HEK293 (cell line): ENCODE data around the gene HCFC1.
A peak's percentile ranks its signal among the peaks of the same experiment; 100 is the strongest.

ENCODE experiments used
- HOXA7 ChIP-seq: sonication (generic); formaldehyde crosslinking; IDR thresholded peaks from 2 replicates; pipeline ENCODE4 v1.8.1; 2022; ENCODE audit warnings: missing genetic modification reagents, borderline replicate concordance
- IKZF3 ChIP-seq: fragments of 450-650 bp; IDR thresholded peaks from 2 replicates; pipeline ENCODE4 v1.5.0; 2018; ENCODE audit warnings: missing biosample characterization, mild to moderate bottlenecking, missing genetic modification characterization, moderate library complexity
- MEIS1 ChIP-seq: sonication (generic); formaldehyde crosslinking; IDR thresholded peaks from 2 replicates; pipeline ENCODE4 v1.8.1; 2022; ENCODE audit warnings: missing genetic modification reagents, mild to moderate bottlenecking, borderline replicate concordance
- OVOL3 ChIP-seq: fragments of 450-650 bp; formaldehyde crosslinking; IDR thresholded peaks from 2 replicates; pipeline ENCODE4 v1.5.1; 2016; ENCODE audit warnings: missing biosample characterization, missing genetic modification characterization
- PRDM10 ChIP-seq: fragments of 450-650 bp; formaldehyde crosslinking; IDR thresholded peaks from 2 replicates; pipeline ENCODE4 v1.5.1; 2016; ENCODE audit warnings: missing biosample characterization, missing genetic modification characterization
- RBAK ChIP-seq: fragments of 450-650 bp; formaldehyde crosslinking; IDR thresholded peaks from 2 replicates; pipeline ENCODE4 v1.5.1; 2016; ENCODE audit warnings: missing biosample characterization, missing genetic modification characterization
- SETDB1 ChIP-seq: IDR thresholded peaks from one replicate; pipeline ENCODE4 v1.6.1; 2017; ENCODE audit warnings: mild to moderate bottlenecking, low read length, moderate library complexity, mixed read lengths; ENCODE audit not compliant: insufficient read length
- SP3 ChIP-seq: fragments of 450-650 bp; formaldehyde crosslinking; IDR thresholded peaks from 2 replicates; pipeline ENCODE4 v1.5.1; 2016; ENCODE audit warnings: missing biosample characterization, missing genetic modification characterization
- ZBTB7A ChIP-seq: fragments of 450-650 bp; formaldehyde crosslinking; IDR thresholded peaks from 2 replicates; pipeline ENCODE4 v1.5.1; 2016; ENCODE audit warnings: low read depth, missing biosample characterization, missing genetic modification characterization
- ZNF114 ChIP-seq: fragments of 450-650 bp; formaldehyde crosslinking; IDR thresholded peaks from 2 replicates; pipeline ENCODE4 v1.5.0; 2017; ENCODE audit warnings: missing biosample characterization, missing genetic modification characterization
- ZNF146 ChIP-seq: fragments of 450-650 bp; formaldehyde crosslinking; IDR thresholded peaks from 2 replicates; pipeline ENCODE4 v1.5.1; 2016; ENCODE audit warnings: missing biosample characterization, missing genetic modification characterization
- ZNF175 ChIP-seq: fragments of 450-650 bp; formaldehyde crosslinking; IDR thresholded peaks from 2 replicates; pipeline ENCODE4 v1.5.1; 2016; ENCODE audit warnings: missing biosample characterization, missing genetic modification characterization
- ZNF19 ChIP-seq: fragments of 450-650 bp; formaldehyde crosslinking; IDR thresholded peaks from 2 replicates; pipeline ENCODE4; 2016; ENCODE audit warnings: missing biosample characterization, missing genetic modification characterization, low read depth
- ZNF221 ChIP-seq: fragments of 450-650 bp; formaldehyde crosslinking; IDR thresholded peaks from 2 replicates; pipeline ENCODE4 v1.5.1; 2017; ENCODE audit warnings: missing biosample characterization, missing genetic modification characterization, borderline replicate concordance
- ZNF239 ChIP-seq: fragments of 450-650 bp; formaldehyde crosslinking; IDR thresholded peaks from 2 replicates; pipeline ENCODE4 v1.5.1; 2016; ENCODE audit warnings: missing biosample characterization, missing genetic modification characterization
- ZNF266 ChIP-seq: fragments of 450-650 bp; formaldehyde crosslinking; IDR thresholded peaks from 2 replicates; pipeline ENCODE4 v1.5.1; 2016; ENCODE audit warnings: missing biosample characterization, missing genetic modification characterization, low read depth
- ZNF391 ChIP-seq: fragments of 450-650 bp; formaldehyde crosslinking; IDR thresholded peaks from 2 replicates; pipeline ENCODE4 v1.5.1; 2016; ENCODE audit warnings: low read depth, missing biosample characterization, missing genetic modification characterization, borderline replicate concordance
- ZNF530 ChIP-seq: fragments of 450-650 bp; formaldehyde crosslinking; IDR thresholded peaks from 2 replicates; pipeline ENCODE4 v1.5.1; 2016; ENCODE audit warnings: low read depth, missing biosample characterization, missing genetic modification characterization
- ZNF544 ChIP-seq: fragments of 450-650 bp; formaldehyde crosslinking; IDR thresholded peaks from 2 replicates; pipeline ENCODE4 v1.5.0; 2017; ENCODE audit warnings: missing biosample characterization, missing genetic modification characterization
- ZNF561 ChIP-seq: fragments of 450-650 bp; IDR thresholded peaks from 2 replicates; pipeline ENCODE4 v1.5.1; 2018; ENCODE audit warnings: missing biosample characterization, missing genetic modification characterization, borderline replicate concordance
- ZNF621 ChIP-seq: fragments of 450-650 bp; formaldehyde crosslinking; IDR thresholded peaks from 2 replicates; pipeline ENCODE4 v1.5.1; 2017; ENCODE audit warnings: missing biosample characterization, missing genetic modification characterization
- ZNF624 ChIP-seq: fragments of 450-650 bp; formaldehyde crosslinking; IDR thresholded peaks from 2 replicates; pipeline ENCODE4 v1.5.1; 2017; ENCODE audit warnings: missing biosample characterization, missing genetic modification characterization
- ZNF660 ChIP-seq: fragments of 450-650 bp; IDR thresholded peaks from 2 replicates; pipeline ENCODE4 v1.5.1; 2018; ENCODE audit warnings: missing biosample characterization, mild to moderate bottlenecking, missing genetic modification characterization
- ZNF677 ChIP-seq: fragments of 450-650 bp; IDR thresholded peaks from 2 replicates; pipeline ENCODE4 v1.5.0; 2018; ENCODE audit warnings: missing biosample characterization, mild to moderate bottlenecking, missing genetic modification characterization, moderate library complexity
- ZNF704 ChIP-seq: fragments of 450-650 bp; formaldehyde crosslinking; IDR thresholded peaks from 2 replicates; pipeline ENCODE4 v1.5.1; 2016; ENCODE audit warnings: missing biosample characterization, missing genetic modification characterization
- ZNF768 ChIP-seq: fragments of 450-650 bp; formaldehyde crosslinking; IDR thresholded peaks from 2 replicates; pipeline ENCODE4 v1.5.1; 2018; ENCODE audit warnings: missing biosample characterization, mild to moderate bottlenecking, missing genetic modification characterization
- ZNF785 ChIP-seq: fragments of 450-650 bp; formaldehyde crosslinking; IDR thresholded peaks from 2 replicates; pipeline ENCODE4 v1.5.1; 2016; ENCODE audit warnings: missing biosample characterization, missing genetic modification characterization
- ZNF837 ChIP-seq: fragments of 450-650 bp; formaldehyde crosslinking; IDR thresholded peaks from 2 replicates; pipeline ENCODE4 v1.5.1; 2016; ENCODE audit warnings: missing biosample characterization, missing genetic modification characterization
- ZSCAN18 ChIP-seq: fragments of 450-650 bp; formaldehyde crosslinking; IDR thresholded peaks from 2 replicates; pipeline ENCODE4 v1.5.1; 2016; ENCODE audit warnings: missing biosample characterization, missing genetic modification characterization
- ZSCAN23 ChIP-seq: fragments of 450-650 bp; formaldehyde crosslinking; IDR thresholded peaks from 2 replicates; pipeline ENCODE4 v1.5.1; 2016; ENCODE audit warnings: missing biosample characterization, missing genetic modification characterization
- ZXDB ChIP-seq: fragments of 450-650 bp; formaldehyde crosslinking; IDR thresholded peaks from 2 replicates; pipeline ENCODE4 v1.5.1; 2016; ENCODE audit warnings: missing biosample characterization, missing genetic modification characterization
- TF ChIP-seq, protein P1 (sequence below): fragments of 450-650 bp; formaldehyde crosslinking; IDR thresholded peaks from 2 replicates; pipeline ENCODE4 v1.5.0; 2017; ENCODE audit warnings: missing biosample characterization, missing genetic modification characterization, borderline replicate concordance
- TF ChIP-seq, protein P2 (sequence below): fragments of 450-650 bp; formaldehyde crosslinking; IDR thresholded peaks from 2 replicates; pipeline ENCODE4 v1.5.1; 2016; ENCODE audit warnings: missing biosample characterization, missing genetic modification characterization

The HCFC1 gene

GRCh38 chrX:153927922-153928760, 43.5 kb downstream of the HCFC1 start (continued):
- TF ChIP-seq ZNF530, result no peak
- TF ChIP-seq ZNF561, result peak; percentile 95
- no peak for TF ChIP-seq ZNF785 (tag by site-specific recombination)
- no peak for TF ChIP-seq ZSCAN18
- no peak for TF ChIP-seq ZNF837 (tag by site-specific recombination)
- TF ChIP-seq ZNF221, result no peak
- no peak for TF ChIP-seq ZNF19
- TF ChIP-seq ZNF114, result no peak
- TF ChIP-seq ZNF768, result no peak; the same call in 1 of the 2 replicates
- TF ChIP-seq, protein P1, sequence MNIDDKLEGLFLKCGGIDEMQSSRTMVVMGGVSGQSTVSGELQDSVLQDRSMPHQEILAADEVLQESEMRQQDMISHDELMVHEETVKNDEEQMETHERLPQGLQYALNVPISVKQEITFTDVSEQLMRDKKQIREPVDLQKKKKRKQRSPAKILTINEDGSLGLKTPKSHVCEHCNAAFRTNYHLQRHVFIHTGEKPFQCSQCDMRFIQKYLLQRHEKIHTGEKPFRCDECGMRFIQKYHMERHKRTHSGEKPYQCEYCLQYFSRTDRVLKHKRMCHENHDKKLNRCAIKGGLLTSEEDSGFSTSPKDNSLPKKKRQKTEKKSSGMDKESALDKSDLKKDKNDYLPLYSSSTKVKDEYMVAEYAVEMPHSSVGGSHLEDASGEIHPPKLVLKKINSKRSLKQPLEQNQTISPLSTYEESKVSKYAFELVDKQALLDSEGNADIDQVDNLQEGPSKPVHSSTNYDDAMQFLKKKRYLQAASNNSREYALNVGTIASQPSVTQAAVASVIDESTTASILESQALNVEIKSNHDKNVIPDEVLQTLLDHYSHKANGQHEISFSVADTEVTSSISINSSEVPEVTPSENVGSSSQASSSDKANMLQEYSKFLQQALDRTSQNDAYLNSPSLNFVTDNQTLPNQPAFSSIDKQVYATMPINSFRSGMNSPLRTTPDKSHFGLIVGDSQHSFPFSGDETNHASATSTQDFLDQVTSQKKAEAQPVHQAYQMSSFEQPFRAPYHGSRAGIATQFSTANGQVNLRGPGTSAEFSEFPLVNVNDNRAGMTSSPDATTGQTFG (tag by site-specific recombination), result no peak
- TF ChIP-seq RBAK, result no peak
- no peak for TF ChIP-seq ZNF544
- TF ChIP-seq ZNF175 (tag by site-specific recombination), result no peak
- no peak for TF ChIP-seq ZSCAN23
- TF ChIP-seq, protein P2, sequence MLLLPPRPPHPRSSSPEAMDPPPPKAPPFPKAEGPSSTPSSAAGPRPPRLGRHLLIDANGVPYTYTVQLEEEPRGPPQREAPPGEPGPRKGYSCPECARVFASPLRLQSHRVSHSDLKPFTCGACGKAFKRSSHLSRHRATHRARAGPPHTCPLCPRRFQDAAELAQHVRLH (tag by site-specific recombination), result peak; percentile 98
- TF ChIP-seq ZNF239, result no peak
- peak; percentile 85 for TF ChIP-seq ZNF660
- peak; percentile 50 for TF ChIP-seq ZXDB (tag by site-specific recombination)
- no peak for TF ChIP-seq ZNF704 (tag by site-specific recombination)
- no peak for TF ChIP-seq MEIS1 (CRISPR knock-in tag)
- TF ChIP-seq ZBTB7A (tag by site-specific recombination), result no peak
- no peak for TF ChIP-seq ZNF266 (tag by site-specific recombination)
- TF ChIP-seq SETDB1, result no peak
- peak; percentile 2; the same call in 1 of the 2 replicates for TF ChIP-seq ZNF146 (tag by site-specific recombination)
- TF ChIP-seq ZNF677 (tag by site-specific recombination), result peak; percentile 50; the same call in 1 of the 2 replicates
- no peak for TF ChIP-seq OVOL3 (tag by site-specific recombination)
- TF ChIP-seq PRDM10 (tag by site-specific recombination), result no peak; the same call in 1 of the 2 replicates
- TF ChIP-seq ZNF621 (tag by site-specific recombination), result no peak
- TF ChIP-seq SP3 (tag by site-specific recombination), result peak; percentile 97
- TF ChIP-seq ZNF624, result no peak
- TF ChIP-seq ZNF391, result no peak
- TF ChIP-seq HOXA7 (CRISPR knock-in tag), result no peak
- TF ChIP-seq IKZF3 (tag by site-specific recombination), result peak; percentile 72
